Adrenal gland (tissue), 5 donors: ENCODE measurements around the gene OPCML.

ENCODE experiments used
- POLR2A ChIP-seq, 2 donors: fragments of 450-650 bp; IDR thresholded peaks; one replicate each; pipeline ENCODE4 v1.6.1; 2017; ENCODE audit warnings: antibody characterized with exemption in 2 of 2, mild to moderate bottlenecking in 2 of 2, moderate library complexity in 1 of 2
- TF ChIP-seq, protein P1 (sequence below), 6 experiments: fragments of 450-650 bp in 4 of 6; fragments of 200-600 bp in 2 of 6; sonication (generic) in 1 of 6; IDR thresholded peaks; 1 replicate in 5 of 6; 2 replicates in 1 of 6; pipeline versions ENCODE4 v1.5.1 to v1.8.0; 2016 to 2021; ENCODE audit warnings: antibody characterized with exemption in 6 of 6, mild to moderate bottlenecking in 2 of 6, moderate library complexity in 1 of 6
- donor health status: DM: no; HTN: no; CAD: no.

DNA sequence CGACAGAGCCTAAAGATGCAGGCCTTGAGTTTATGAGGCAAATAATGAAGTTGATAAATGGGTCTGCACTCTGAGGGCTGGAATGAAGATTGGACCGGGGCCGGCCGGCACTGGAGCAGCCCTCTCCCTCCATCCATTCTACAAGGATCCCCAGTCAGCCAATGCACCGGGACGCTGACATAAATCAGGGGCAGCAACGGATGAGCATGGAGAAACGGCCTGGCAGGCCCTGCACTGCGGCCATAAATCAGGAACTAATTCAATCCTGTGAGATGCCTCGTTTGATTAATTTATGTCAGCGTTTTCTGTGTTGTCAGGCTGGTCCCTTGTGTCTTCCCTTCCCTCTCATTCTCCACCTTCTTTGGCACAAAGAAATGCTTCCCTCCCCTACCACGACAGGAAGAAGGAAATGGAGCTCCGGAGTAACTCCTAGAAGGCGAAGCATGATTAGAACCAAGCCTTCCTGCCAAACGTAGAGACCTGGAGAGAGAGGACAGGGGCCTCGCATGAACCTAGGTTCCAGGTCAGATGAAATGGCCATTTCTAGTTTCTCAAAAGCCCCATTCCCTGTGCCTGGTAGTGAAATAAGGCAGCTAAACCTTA, 358.4 kb downstream of the OPCML start:
- TF ChIP-seq POLR2A (IDR thresholded peaks at IDR 0.05) = no peak
- TF ChIP-seq, protein P1, sequence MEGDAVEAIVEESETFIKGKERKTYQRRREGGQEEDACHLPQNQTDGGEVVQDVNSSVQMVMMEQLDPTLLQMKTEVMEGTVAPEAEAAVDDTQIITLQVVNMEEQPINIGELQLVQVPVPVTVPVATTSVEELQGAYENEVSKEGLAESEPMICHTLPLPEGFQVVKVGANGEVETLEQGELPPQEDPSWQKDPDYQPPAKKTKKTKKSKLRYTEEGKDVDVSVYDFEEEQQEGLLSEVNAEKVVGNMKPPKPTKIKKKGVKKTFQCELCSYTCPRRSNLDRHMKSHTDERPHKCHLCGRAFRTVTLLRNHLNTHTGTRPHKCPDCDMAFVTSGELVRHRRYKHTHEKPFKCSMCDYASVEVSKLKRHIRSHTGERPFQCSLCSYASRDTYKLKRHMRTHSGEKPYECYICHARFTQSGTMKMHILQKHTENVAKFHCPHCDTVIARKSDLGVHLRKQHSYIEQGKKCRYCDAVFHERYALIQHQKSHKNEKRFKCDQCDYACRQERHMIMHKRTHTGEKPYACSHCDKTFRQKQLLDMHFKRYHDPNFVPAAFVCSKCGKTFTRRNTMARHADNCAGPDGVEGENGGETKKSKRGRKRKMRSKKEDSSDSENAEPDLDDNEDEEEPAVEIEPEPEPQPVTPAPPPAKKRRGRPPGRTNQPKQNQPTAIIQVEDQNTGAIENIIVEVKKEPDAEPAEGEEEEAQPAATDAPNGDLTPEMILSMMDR (IDR thresholded peaks at IDR 0.05) = no peak
